Brain microvascular endothelial cell (primary cell): Measurements from ENCODE around the gene DIS3L2.

Source experiments
- DNase-seq: peaks from one replicate; pipeline ENCODE4 v3.0.0-alpha.2; 2020
- H3K27ac ChIP-seq: fragments of 250-450 bp; sonication (Bioruptor Pico); 2 replicates; pipeline ENCODE4 v1.5.1; 2020; ENCODE audit warnings: mild to moderate bottlenecking, moderate library complexity
- H3K27me3 ChIP-seq: fragments of 250-450 bp; sonication (Bioruptor Pico); replicated peaks from 2 replicates; pipeline ENCODE4 v1.5.1; 2020; ENCODE audit warnings: mild to moderate bottlenecking
- H3K36me3 ChIP-seq: fragments of 250-450 bp; sonication (Bioruptor Pico); replicated peaks from 2 replicates; pipeline ENCODE4 v1.5.1; 2020; ENCODE audit warnings: mild to moderate bottlenecking
- H3K4me3 ChIP-seq: 2 replicates; pipeline ENCODE4 v1.5.1; 2011; ENCODE audit warnings: low read depth, mild to moderate bottlenecking, control low read depth, low read length, moderate library complexity
- CTCF ChIP-seq: IDR thresholded peaks from 2 replicates; pipeline ENCODE4 v1.5.1; 2011; ENCODE audit warnings: low read depth, mild to moderate bottlenecking, moderate library complexity, low read length, control low read depth, inconsistent platforms; ENCODE audit errors: missing control alignments
- in situ Hi-C: cut with HindIII; loops from 2 replicates; pipeline ENCODE4 v1.10.0; 2017; ENCODE audit warnings: low sequenced_read_pairs, low pct_ligation_motif_present

DIS3L2 gene

GRCh38 chr2:232085826-232086425 lies 124.4 kb downstream of the DIS3L2 start:
- H3K27me3 ChIP-seq, result no peaks in the 10 kb centered on the region
- H3K27ac ChIP-seq, result no peak overlapping the region
- no peak for TF ChIP-seq CTCF
- H3K36me3 ChIP-seq, result no peaks in the 10 kb centered on the region
- no peak overlapping the region for H3K4me3 ChIP-seq
- peak; percentile 12 for DNase-seq
- in situ Hi-C loops, result no loop called here

DNA sequence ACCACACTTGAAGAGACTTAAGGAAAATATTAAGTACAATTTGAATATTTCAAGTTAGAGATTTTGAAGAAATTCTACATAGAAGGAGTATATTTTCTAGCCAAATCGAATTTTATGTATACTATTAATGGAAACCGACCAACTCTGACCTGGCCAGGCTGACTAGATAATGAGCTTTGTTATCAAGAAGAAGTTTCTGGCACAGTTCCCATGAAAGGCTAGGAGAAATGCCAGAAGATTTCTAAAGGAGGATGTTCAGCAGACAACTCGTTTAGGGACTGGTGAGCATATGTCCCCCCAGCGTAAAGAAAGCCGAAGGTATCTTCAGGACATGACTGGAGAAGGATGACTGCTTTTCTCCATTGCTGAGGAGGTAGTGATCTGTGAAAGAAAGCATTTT lies 127.3 kb downstream of the DIS3L2 start:
- Histone ChIP-seq H3K27me3 (no peaks in the 10 kb centered on the region), H3K4me3 (no peak overlapping the region), H3K27ac (no peak overlapping the region), H3K36me3 (no peaks in the 10 kb centered on the region)
- in situ Hi-C loops, result no loop called here
- no peak for TF ChIP-seq CTCF
- no peak for DNase-seq

DNA sequence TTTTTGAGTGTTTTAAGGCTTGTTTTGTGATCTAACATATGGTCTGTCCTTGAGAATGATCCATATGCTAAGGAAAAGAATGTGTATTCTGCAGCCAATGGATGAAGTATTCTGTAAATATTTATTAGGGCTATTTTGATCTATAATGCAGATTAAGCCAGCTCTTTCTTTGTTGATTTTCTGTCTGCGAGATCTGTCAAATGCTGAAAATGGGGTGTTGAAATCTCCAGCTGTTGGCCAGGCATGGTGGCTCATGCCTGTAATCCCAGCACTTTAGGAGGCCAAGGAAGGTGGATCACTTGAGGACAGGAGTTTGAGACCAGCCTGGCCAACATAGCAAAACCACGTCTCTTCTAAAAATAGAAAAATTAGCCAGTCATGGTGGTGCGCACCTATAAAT lies 132.7 kb downstream of the DIS3L2 start:
- no peak for DNase-seq
- H3K36me3 ChIP-seq, result no peaks in the 10 kb centered on the region
- in situ Hi-C loops, result no loop called here
- H3K27ac ChIP-seq, result no peak overlapping the region
- TF ChIP-seq CTCF, result no peak
- no peaks in the 10 kb centered on the region for H3K27me3 ChIP-seq
- H3K4me3 ChIP-seq, result no peak overlapping the region

DNA sequence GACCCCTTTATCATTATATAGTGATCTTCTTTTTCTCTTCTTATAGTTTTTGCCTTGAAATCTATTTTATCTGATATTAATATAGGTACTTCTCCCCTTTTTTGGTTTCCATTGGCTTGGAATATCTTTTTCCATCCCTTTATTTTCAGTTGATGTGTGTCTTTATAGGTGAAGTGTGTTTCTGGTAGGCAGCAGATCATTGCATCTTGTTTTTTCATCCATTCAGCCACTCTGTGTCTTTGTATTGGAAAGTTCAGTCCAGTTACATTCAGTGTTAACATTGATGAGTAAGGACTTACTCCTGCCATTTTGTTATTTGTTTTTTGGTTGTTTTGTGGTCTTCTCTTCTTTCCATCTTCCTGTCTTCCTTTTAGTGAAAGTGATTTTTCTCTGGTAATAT lies 133.4 kb downstream of the DIS3L2 start:
- no peaks in the 10 kb centered on the region for H3K27me3 ChIP-seq
- TF ChIP-seq CTCF, result no peak

DNA sequence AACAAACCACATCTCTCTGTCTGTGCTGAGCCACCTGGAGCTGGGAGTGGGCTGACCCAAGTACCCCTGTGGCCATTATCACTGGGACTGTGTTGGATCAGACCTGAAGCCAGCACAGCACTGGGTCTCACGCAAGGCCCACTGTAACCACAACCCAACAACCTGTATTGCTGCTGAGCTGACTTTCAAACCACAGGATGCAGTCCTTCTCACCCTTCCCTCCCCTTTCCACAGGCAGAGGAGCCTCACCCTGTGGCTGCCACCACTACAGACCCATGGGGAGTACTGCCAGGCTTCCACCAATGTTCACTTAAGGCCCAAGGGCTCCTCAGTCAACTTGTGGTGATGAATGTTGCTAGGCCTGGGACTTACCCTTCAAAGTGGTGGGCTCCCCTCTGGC lies 135.7 kb downstream of the DIS3L2 start:
- no peaks in the 10 kb centered on the region for H3K27me3 ChIP-seq
- in situ Hi-C loops, result no loop called here
- no peak for TF ChIP-seq CTCF
- no peaks in the 10 kb centered on the region for H3K36me3 ChIP-seq
- H3K4me3 ChIP-seq, result no peak overlapping the region
- no peak overlapping the region for H3K27ac ChIP-seq
- no peak for DNase-seq

More for the DNA sequence above, 133.4 kb downstream of the DIS3L2 start:
- in situ Hi-C loops, result no loop called here
- Histone ChIP-seq H3K27ac (no peak overlapping the region), H3K4me3 (no peak overlapping the region), H3K36me3 (no peaks in the 10 kb centered on the region)
- no peak for DNase-seq

- Histone ChIP-seq H3K36me3 (no peaks in the 10 kb centered on the region), H3K27me3 (no peaks in the 10 kb centered on the region), H3K4me3 (no peak overlapping the region), H3K27ac (no peak overlapping the region)
- DNase-seq, result no peak
- in situ Hi-C loops, result no loop called here
- no peak for TF ChIP-seq CTCF
Measured at GRCh38 chr2:232097758-232098157, 136.2 kb downstream of the DIS3L2 start.
